ENCODE results near the gene CROCC.

Gene CROCC

GRCh38 chr1:16965486-16966067 is 43.8 kb downstream of the CROCC start:
- H2AFZ ChIP-seq (ENCODE audit: low read length): no peak overlapping the region
- H3F3A ChIP-seq (ENCODE audit: insufficient read depth, low read length): no peaks in the 10 kb centered on the region
- H3K27ac ChIP-seq (ENCODE audit: low read length): no peak overlapping the region
- H3K9me3 ChIP-seq (replicated peaks; ENCODE audit: insufficient read depth, low read length): no peaks in the 10 kb centered on the region
- H3K79me2 ChIP-seq (ENCODE audit: low read length): no peaks in the 10 kb centered on the region
- H3K4me2 ChIP-seq (ENCODE audit: low read depth, low read length): no peak overlapping the region
- no peaks in the 10 kb centered on the region for H3K9me2 ChIP-seq (replicated peaks; ENCODE audit: insufficient read depth, low read length)
- DNase-seq: no peak
- TF ChIP-seq, protein P1, sequence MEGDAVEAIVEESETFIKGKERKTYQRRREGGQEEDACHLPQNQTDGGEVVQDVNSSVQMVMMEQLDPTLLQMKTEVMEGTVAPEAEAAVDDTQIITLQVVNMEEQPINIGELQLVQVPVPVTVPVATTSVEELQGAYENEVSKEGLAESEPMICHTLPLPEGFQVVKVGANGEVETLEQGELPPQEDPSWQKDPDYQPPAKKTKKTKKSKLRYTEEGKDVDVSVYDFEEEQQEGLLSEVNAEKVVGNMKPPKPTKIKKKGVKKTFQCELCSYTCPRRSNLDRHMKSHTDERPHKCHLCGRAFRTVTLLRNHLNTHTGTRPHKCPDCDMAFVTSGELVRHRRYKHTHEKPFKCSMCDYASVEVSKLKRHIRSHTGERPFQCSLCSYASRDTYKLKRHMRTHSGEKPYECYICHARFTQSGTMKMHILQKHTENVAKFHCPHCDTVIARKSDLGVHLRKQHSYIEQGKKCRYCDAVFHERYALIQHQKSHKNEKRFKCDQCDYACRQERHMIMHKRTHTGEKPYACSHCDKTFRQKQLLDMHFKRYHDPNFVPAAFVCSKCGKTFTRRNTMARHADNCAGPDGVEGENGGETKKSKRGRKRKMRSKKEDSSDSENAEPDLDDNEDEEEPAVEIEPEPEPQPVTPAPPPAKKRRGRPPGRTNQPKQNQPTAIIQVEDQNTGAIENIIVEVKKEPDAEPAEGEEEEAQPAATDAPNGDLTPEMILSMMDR (IDR thresholded peaks at IDR 0.05; ENCODE audit: low read length): no peak
- TF ChIP-seq EZH2phosphoT487 (IDR thresholded peaks at IDR 0.05; ENCODE audit: low read length) (no peak), EZH2 (optimal IDR thresholded peaks at IDR 0.05; ENCODE audit: low read depth, low read length) (no peak)
- H3K27me3 ChIP-seq (replicated peaks; ENCODE audit: insufficient read depth, low read length): no peaks in the 10 kb centered on the region
- no peaks in the 10 kb centered on the region for H3K4me1 ChIP-seq (ENCODE audit: low read length)
- H3K9ac ChIP-seq (ENCODE audit: low read length): no peak overlapping the region
- no peaks in the 10 kb centered on the region for H3K36me3 ChIP-seq (replicated peaks; ENCODE audit: insufficient read depth, low read length)
- H4K20me1 ChIP-seq (ENCODE audit: insufficient read depth, low read length): no peaks in the 10 kb centered on the region
- H3K4me3 ChIP-seq (ENCODE audit: low read length): no peak overlapping the region

DNA sequence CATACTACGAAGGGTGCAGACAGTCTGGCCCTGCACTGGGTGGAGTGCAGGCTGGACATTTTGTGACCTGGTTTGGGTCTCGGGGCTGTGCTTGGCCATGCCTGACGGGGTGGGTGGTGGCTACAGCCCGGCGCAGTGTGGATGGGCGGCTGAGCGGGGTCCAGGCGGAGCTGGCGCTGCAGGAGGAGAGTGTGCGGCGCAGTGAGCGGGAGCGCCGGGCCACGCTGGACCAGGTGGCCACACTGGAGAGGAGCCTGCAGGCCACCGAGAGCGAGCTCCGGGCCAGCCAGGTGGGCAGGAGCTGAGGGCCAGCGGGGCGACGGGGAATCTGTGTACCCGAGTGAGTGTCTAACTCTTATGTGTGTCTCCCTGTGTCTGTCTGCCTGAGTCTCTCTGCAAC is 44.6 kb downstream of the CROCC start:
- H3K4me2 ChIP-seq (ENCODE audit: low read depth, low read length): no peak overlapping the region
- DNase-seq: no peak
- H3K9ac ChIP-seq (ENCODE audit: low read length): no peak overlapping the region
- TF ChIP-seq EZH2 (optimal IDR thresholded peaks at IDR 0.05; ENCODE audit: low read depth, low read length): no peak
- TF ChIP-seq EZH2phosphoT487 (IDR thresholded peaks at IDR 0.05; ENCODE audit: low read length): no peak
- TF ChIP-seq, protein P1 (IDR thresholded peaks at IDR 0.05; ENCODE audit: low read length): no peak
- no peaks in the 10 kb centered on the region for H4K20me1 ChIP-seq (ENCODE audit: insufficient read depth, low read length)
- no peaks in the 10 kb centered on the region for H3K36me3 ChIP-seq (replicated peaks; ENCODE audit: insufficient read depth, low read length)
- H3K27me3 ChIP-seq (replicated peaks; ENCODE audit: insufficient read depth, low read length): no peaks in the 10 kb centered on the region
- H3K27ac ChIP-seq (ENCODE audit: low read length): no peak overlapping the region
- no peak overlapping the region for H3K4me3 ChIP-seq (ENCODE audit: low read length)
- no peaks in the 10 kb centered on the region for H3K79me2 ChIP-seq (ENCODE audit: low read length)
- no peaks in the 10 kb centered on the region for H3F3A ChIP-seq (ENCODE audit: insufficient read depth, low read length)
- no peaks in the 10 kb centered on the region for H3K9me2 ChIP-seq (replicated peaks; ENCODE audit: insufficient read depth, low read length)
- no peak overlapping the region for H2AFZ ChIP-seq (ENCODE audit: low read length)
- no peaks in the 10 kb centered on the region for H3K9me3 ChIP-seq (replicated peaks; ENCODE audit: insufficient read depth, low read length)
- no peaks in the 10 kb centered on the region for H3K4me1 ChIP-seq (ENCODE audit: low read length)

GRCh38 chr1:16967095-16967575 is 45.4 kb downstream of the CROCC start:
- Histone ChIP-seq H3K4me2 (ENCODE audit: low read depth, low read length) (no peak overlapping the region), H2AFZ (ENCODE audit: low read length) (no peak overlapping the region), H3K4me3 (ENCODE audit: low read length) (no peak overlapping the region), H3K27me3 (replicated peaks; ENCODE audit: insufficient read depth, low read length) (no peaks in the 10 kb centered on the region), H3F3A (ENCODE audit: insufficient read depth, low read length) (no peaks in the 10 kb centered on the region), H3K9me2 (replicated peaks; ENCODE audit: insufficient read depth, low read length) (no peaks in the 10 kb centered on the region), H3K27ac (ENCODE audit: low read length) (no peak overlapping the region), H3K4me1 (ENCODE audit: low read length) (no peaks in the 10 kb centered on the region), H4K20me1 (ENCODE audit: insufficient read depth, low read length) (no peaks in the 10 kb centered on the region), H3K79me2 (ENCODE audit: low read length) (no peaks in the 10 kb centered on the region), H3K36me3 (replicated peaks; ENCODE audit: insufficient read depth, low read length) (no peaks in the 10 kb centered on the region), H3K9me3 (replicated peaks; ENCODE audit: insufficient read depth, low read length) (no peaks in the 10 kb centered on the region), H3K9ac (ENCODE audit: low read length) (no peak overlapping the region)
- DNase-seq: no peak
- no peak for TF ChIP-seq EZH2phosphoT487 (IDR thresholded peaks at IDR 0.05; ENCODE audit: low read length)
- TF ChIP-seq EZH2 (optimal IDR thresholded peaks at IDR 0.05; ENCODE audit: low read depth, low read length): no peak
- TF ChIP-seq, protein P1 (IDR thresholded peaks at IDR 0.05; ENCODE audit: low read length): no peak

Measured in MM.1S (cell line).